Fibroblast of lung (primary cell): ENCODE results near the gene STYXL2. TPM values are rescaled to one million over a fixed set of nuclear protein-coding genes. Genes with fewer than 3 reads are reported as not detected.

Experiments used
- DNase-seq, 2 donors: peaks; one replicate each; pipeline versions ENCODE4 v3.0.0 to v3.0.0-alpha.2; 2010; ENCODE audit warnings: low read depth in 2 of 2
- H2AFZ ChIP-seq: 2 replicates; pipeline ENCODE4 v1.5.1; 2012; ENCODE audit warnings: low read length, control low read depth, inconsistent platforms
- H3K27ac ChIP-seq: 2 replicates; pipeline ENCODE4 v1.5.1; 2011; ENCODE audit warnings: low read length, control low read depth; ENCODE audit not compliant: insufficient read depth
- H3K27me3 ChIP-seq: 2 replicates; pipeline ENCODE4 v1.5.1; 2011; ENCODE audit warnings: mild to moderate bottlenecking, low read length; ENCODE audit not compliant: control insufficient read depth, insufficient read depth
- H3K36me3 ChIP-seq: 2 replicates; pipeline ENCODE4 v1.5.1; 2011; ENCODE audit warnings: low read length; ENCODE audit not compliant: control insufficient read depth, insufficient read depth
- H3K4me1 ChIP-seq: 2 replicates; pipeline ENCODE4 v1.5.1; 2011; ENCODE audit warnings: low read length; ENCODE audit not compliant: control insufficient read depth, insufficient read depth; ENCODE audit errors: extremely low read depth
- H3K4me2 ChIP-seq: 2 replicates; pipeline ENCODE4 v1.5.1; 2011; ENCODE audit warnings: low read length, control low read depth; ENCODE audit not compliant: insufficient read depth; ENCODE audit errors: extremely low read depth
- H3K4me3 ChIP-seq, 4 experiments: fragments of 200-600 bp in 1 of 4; sonication (generic) in 1 of 4; replicated peaks in 1 of 4; 2 replicates each; pipeline ENCODE4 v1.5.1; 2011 to 2016; ENCODE audit warnings: low read length in 4 of 4, low read depth in 3 of 4, mild to moderate bottlenecking in 3 of 4, control low read depth in 2 of 4, inconsistent platforms in 1 of 4, mixed read lengths in 1 of 4; ENCODE audit not compliant: insufficient read depth in 1 of 4; ENCODE audit errors: control extremely low read depth in 1 of 4
- H3K79me2 ChIP-seq: 2 replicates; pipeline ENCODE4 v1.5.1; 2012; ENCODE audit warnings: mild to moderate bottlenecking, low read length, inconsistent platforms; ENCODE audit not compliant: control insufficient read depth, insufficient read depth
- H3K9ac ChIP-seq: 2 replicates; pipeline ENCODE4 v1.5.1; 2011; ENCODE audit warnings: mild to moderate bottlenecking, low read length, control low read depth; ENCODE audit not compliant: insufficient read depth
- H3K9me3 ChIP-seq: 2 replicates; pipeline ENCODE4 v1.5.1; 2012; ENCODE audit warnings: low read depth, low read length; ENCODE audit not compliant: control insufficient read depth, insufficient read depth
- H4K20me1 ChIP-seq: 2 replicates; pipeline ENCODE4 v1.5.1; 2011; ENCODE audit warnings: low read length; ENCODE audit not compliant: control insufficient read depth, insufficient read depth; ENCODE audit errors: extremely low read depth
- EZH2 ChIP-seq: IDR thresholded peaks from 2 replicates; pipeline ENCODE4 v1.5.1; 2012; ENCODE audit warnings: low read length, control low read depth, mild to moderate bottlenecking; ENCODE audit errors: missing control alignments
- polyA plus RNA-seq, 2 donors: library from polyadenylated mRNA; depleted of rRNA in 1 of 2; stranded (reverse) in 1 of 2; unstranded in 1 of 2; fragments of >200 nt; gene quantifications; 2 replicates each; pipeline ENCODE4 v1.2.1, GENCODE V29; 2011 to 2012; ENCODE audit warnings: missing spikeins in 1 of 2
- total RNA-seq: library from RNA; depleted of rRNA; stranded (reverse); fragments of >200 nt; gene quantifications from 2 replicates; pipeline ENCODE4 v1.2.1, GENCODE V29; 2014
- TF ChIP-seq, protein P1 (sequence below), 2 donors: IDR thresholded peaks in 1 of 2; conservative IDR thresholded peaks in 1 of 2; 1 replicate in 1 of 2; 2 replicates in 1 of 2; pipeline ENCODE4 v1.5.1; 2011 to 2012; ENCODE audit warnings: low read length in 2 of 2, control low read depth in 1 of 2, inconsistent platforms in 1 of 2, low read depth in 1 of 2, mild to moderate bottlenecking in 1 of 2

The STYXL2 gene
- total and polyA plus RNA-seq, 2 donors (not counting 1 experiment from before 2014, with no cell fraction given): not detected

DNA sequence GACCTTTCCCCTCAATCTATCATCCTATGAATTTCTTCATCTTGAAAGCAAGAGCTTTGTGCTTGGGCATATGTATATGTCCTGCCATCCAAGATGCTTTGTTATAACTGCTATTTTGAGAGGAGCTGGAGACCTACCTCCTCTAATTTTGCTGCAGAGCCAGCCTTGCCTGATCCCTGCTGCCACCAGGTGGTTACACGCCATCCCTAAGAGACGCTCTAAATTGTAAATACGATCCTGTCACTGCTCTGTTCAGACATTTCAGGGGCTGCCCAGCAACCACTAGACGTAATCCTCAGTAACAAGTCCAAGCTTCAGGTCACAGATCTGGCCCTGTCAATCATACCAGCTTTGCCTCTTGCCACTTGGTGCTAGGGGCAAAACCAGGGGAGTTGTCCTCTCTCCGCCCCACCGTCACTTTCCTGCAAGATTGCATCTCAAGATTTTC, 36.6 kb upstream of the STYXL2 start:
- Histone ChIP-seq H2AFZ (no peak overlapping the region), H3K36me3 (no peaks in the 10 kb centered on the region), H3K79me2 (no peaks in the 10 kb centered on the region), H3K9ac (no peak overlapping the region), H3K27me3 (no peaks in the 10 kb centered on the region), H3K4me2 (no peak overlapping the region), H3K27ac (no peak overlapping the region), H3K4me1 (peaks cover 3% of the 10 kb centered on the region), H3K4me3 (no peak overlapping the region), H4K20me1 (no peaks in the 10 kb centered on the region), H3K9me3 (no peaks in the 10 kb centered on the region)
- TF ChIP-seq, protein P1, sequence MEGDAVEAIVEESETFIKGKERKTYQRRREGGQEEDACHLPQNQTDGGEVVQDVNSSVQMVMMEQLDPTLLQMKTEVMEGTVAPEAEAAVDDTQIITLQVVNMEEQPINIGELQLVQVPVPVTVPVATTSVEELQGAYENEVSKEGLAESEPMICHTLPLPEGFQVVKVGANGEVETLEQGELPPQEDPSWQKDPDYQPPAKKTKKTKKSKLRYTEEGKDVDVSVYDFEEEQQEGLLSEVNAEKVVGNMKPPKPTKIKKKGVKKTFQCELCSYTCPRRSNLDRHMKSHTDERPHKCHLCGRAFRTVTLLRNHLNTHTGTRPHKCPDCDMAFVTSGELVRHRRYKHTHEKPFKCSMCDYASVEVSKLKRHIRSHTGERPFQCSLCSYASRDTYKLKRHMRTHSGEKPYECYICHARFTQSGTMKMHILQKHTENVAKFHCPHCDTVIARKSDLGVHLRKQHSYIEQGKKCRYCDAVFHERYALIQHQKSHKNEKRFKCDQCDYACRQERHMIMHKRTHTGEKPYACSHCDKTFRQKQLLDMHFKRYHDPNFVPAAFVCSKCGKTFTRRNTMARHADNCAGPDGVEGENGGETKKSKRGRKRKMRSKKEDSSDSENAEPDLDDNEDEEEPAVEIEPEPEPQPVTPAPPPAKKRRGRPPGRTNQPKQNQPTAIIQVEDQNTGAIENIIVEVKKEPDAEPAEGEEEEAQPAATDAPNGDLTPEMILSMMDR (conservative IDR thresholded peaks at IDR 0.05 in 1 of 2, IDR thresholded peaks at IDR 0.05 in 1 of 2; ENCODE audit: low read depth in 1 of 2, low read length in 2 of 2): peak in 1 of 2 donors; percentile 27
- TF ChIP-seq EZH2: no peak
- DNase-seq: peak; percentile 20 to 43

DNA sequence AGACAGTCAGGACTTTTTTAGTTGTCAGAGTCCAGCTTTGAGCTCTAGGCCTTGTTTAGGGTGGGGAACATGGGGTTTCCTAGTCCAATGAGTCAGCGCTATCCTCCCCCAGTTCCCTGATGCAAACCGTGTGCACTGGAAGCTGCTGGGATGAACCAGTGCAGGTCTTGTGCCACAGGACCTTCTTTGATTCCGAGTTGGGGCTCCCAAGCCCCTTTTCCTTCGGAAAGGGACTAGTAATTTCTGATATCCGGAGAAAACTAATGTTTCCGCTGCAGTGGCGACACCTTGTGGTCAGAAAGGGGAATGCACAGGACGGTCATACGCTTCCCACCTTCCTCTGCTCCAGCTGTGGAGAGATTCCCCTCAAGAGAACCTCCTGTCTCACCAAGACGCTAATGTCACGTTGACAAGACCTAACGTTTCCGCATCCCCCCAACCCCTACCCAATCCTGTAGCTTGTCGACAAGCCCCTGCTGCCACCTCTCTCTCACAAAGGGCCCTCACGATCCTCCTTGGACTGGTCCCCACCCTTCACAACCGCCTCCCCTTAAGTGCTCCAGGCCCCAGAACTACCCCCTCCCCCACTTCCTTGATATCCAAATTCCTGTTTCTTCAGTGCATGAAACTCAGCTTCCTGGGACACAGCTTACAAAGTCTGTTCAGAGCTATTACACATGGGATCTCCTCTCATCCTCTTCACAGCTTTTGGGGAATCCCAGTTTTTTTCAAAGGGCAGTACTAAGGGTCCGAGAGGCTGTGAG, 34.6 kb upstream of the STYXL2 start:
- H3K9me3 ChIP-seq: no peaks in the 10 kb centered on the region
- peak overlapping the region; percentile 78 for H3K4me2 ChIP-seq
- peaks cover 3% of the 10 kb centered on the region for H3K4me1 ChIP-seq
- no peaks in the 10 kb centered on the region for H3K27me3 ChIP-seq
- H2AFZ ChIP-seq: peak overlapping the region; percentile 83
- no peak overlapping the region for H3K27ac ChIP-seq
- peak overlapping the region in 1 of 4 experiments; percentile 20 for H3K4me3 ChIP-seq
- peak; percentile 32 to 63 for DNase-seq
- H3K9ac ChIP-seq: no peak overlapping the region
- H3K79me2 ChIP-seq: no peaks in the 10 kb centered on the region
- no peaks in the 10 kb centered on the region for H3K36me3 ChIP-seq
- TF ChIP-seq, protein P1 (conservative IDR thresholded peaks at IDR 0.05 in 1 of 2, IDR thresholded peaks at IDR 0.05 in 1 of 2; ENCODE audit: low read depth in 1 of 2, low read length in 2 of 2): peak; percentile 98 to 99
- no peak for TF ChIP-seq EZH2
- no peaks in the 10 kb centered on the region for H4K20me1 ChIP-seq

DNA sequence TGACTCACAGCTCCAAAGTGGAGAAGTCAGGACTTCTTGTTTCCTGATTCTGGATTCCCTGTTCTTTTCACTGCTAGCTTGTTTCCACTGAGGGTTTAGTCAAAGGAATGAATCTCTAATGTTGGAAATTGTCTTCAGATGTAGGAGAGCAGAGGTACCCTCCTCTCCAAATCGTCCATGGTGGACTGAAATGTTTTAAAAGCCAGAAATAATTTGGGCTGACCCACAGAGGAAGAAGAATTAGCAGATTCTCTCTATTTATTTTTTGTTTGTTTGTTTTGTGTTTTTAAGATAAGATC, 34.1 kb upstream of the STYXL2 start:
- no peak overlapping the region for H3K27ac ChIP-seq
- H3K9me3 ChIP-seq: no peaks in the 10 kb centered on the region
- H3K4me2 ChIP-seq: no peak overlapping the region
- TF ChIP-seq EZH2: no peak
- TF ChIP-seq, protein P1 (conservative IDR thresholded peaks at IDR 0.05 in 1 of 2, IDR thresholded peaks at IDR 0.05 in 1 of 2; ENCODE audit: low read depth in 1 of 2, low read length in 2 of 2): no peak
- H2AFZ ChIP-seq: no peak overlapping the region
- no peaks in the 10 kb centered on the region for H3K27me3 ChIP-seq
- H3K79me2 ChIP-seq: no peaks in the 10 kb centered on the region
- no peaks in the 10 kb centered on the region for H4K20me1 ChIP-seq
- DNase-seq: no peak
- H3K4me3 ChIP-seq: no peak overlapping the region
- no peaks in the 10 kb centered on the region for H3K36me3 ChIP-seq
- H3K9ac ChIP-seq: no peak overlapping the region
- peaks cover 3% of the 10 kb centered on the region for H3K4me1 ChIP-seq
